Effector memory CD4-positive, alpha-beta T cell (primary cell): Measurements from ENCODE around the gene ZBTB44.

Source experiments
- DNase-seq, 3 donors: peaks; one replicate each; pipeline ENCODE4 v3.0.0-alpha.2; 2020
- H3K27ac ChIP-seq: 2 replicates; pipeline ENCODE4 v1.7.0; 2013; ENCODE audit warnings: mild to moderate bottlenecking, low read length, moderate library complexity; ENCODE audit not compliant: insufficient read depth, poor library complexity, severe bottlenecking
- H3K27me3 ChIP-seq: replicated peaks from 2 replicates; pipeline ENCODE4 v1.7.0; 2013; ENCODE audit warnings: mild to moderate bottlenecking, low read length; ENCODE audit not compliant: insufficient read depth, control insufficient read depth, poor library complexity, severe bottlenecking
- H3K36me3 ChIP-seq: 2 replicates; pipeline ENCODE4 v1.7.0; 2013; ENCODE audit warnings: mild to moderate bottlenecking, low read length, moderate library complexity; ENCODE audit not compliant: control insufficient read depth, insufficient read depth
- H3K4me1 ChIP-seq: 2 replicates; pipeline ENCODE4 v1.7.0; 2013; ENCODE audit warnings: low read length, mild to moderate bottlenecking; ENCODE audit not compliant: control insufficient read depth, insufficient read depth, poor library complexity, severe bottlenecking
- H3K4me3 ChIP-seq: 2 replicates; pipeline ENCODE4 v1.7.0; 2013; ENCODE audit warnings: low read length, low read depth, mild to moderate bottlenecking; ENCODE audit not compliant: insufficient read depth, poor library complexity, severe bottlenecking
- H3K9me3 ChIP-seq: 2 replicates; pipeline ENCODE4 v1.7.0; 2013; ENCODE audit warnings: mild to moderate bottlenecking, low read length, moderate library complexity; ENCODE audit not compliant: control insufficient read depth

ZBTB44 gene

GRCh38 chr11:130330101-130330684, 15.5 kb upstream of the ZBTB44 start:
- H3K36me3 ChIP-seq, result no peaks in the 10 kb centered on the region
- no peak for DNase-seq
- no peak overlapping the region for H3K27ac ChIP-seq

GRCh38 chr11:130328420-130328819, 13.7 kb upstream of the ZBTB44 start:
- DNase-seq, result no peak
- Histone ChIP-seq H3K27me3 (no peaks in the 10 kb centered on the region), H3K4me3 (no peak overlapping the region), H3K4me1 (no peaks in the 10 kb centered on the region), H3K9me3 (no peaks in the 10 kb centered on the region), H3K36me3 (no peaks in the 10 kb centered on the region), H3K27ac (no peak overlapping the region)

More at GRCh38 chr11:130330101-130330684, 15.5 kb upstream of the ZBTB44 start:
- Histone ChIP-seq H3K4me3 (no peak overlapping the region), H3K4me1 (no peaks in the 10 kb centered on the region), H3K9me3 (no peaks in the 10 kb centered on the region), H3K27me3 (no peaks in the 10 kb centered on the region)

- H3K9me3 ChIP-seq, result no peaks in the 10 kb centered on the region
- H3K27me3 ChIP-seq, result no peaks in the 10 kb centered on the region
- no peak for DNase-seq
- H3K36me3 ChIP-seq, result no peaks in the 10 kb centered on the region
- H3K4me3 ChIP-seq, result no peak overlapping the region
- H3K4me1 ChIP-seq, result no peaks in the 10 kb centered on the region
- H3K27ac ChIP-seq, result no peak overlapping the region
Observed at GRCh38 chr11:130327716-130328115, 13.0 kb upstream of the ZBTB44 start.

GRCh38 chr11:130325691-130326090, 11.0 kb upstream of the ZBTB44 start:
- Histone ChIP-seq H3K36me3 (no peaks in the 10 kb centered on the region), H3K4me1 (no peaks in the 10 kb centered on the region), H3K4me3 (no peak overlapping the region), H3K27ac (no peak overlapping the region), H3K9me3 (no peaks in the 10 kb centered on the region), H3K27me3 (no peaks in the 10 kb centered on the region)
- DNase-seq, result no peak

- no peaks in the 10 kb centered on the region for H3K4me1 ChIP-seq
- no peak overlapping the region for H3K27ac ChIP-seq
- DNase-seq, result no peak
- no peaks in the 10 kb centered on the region for H3K9me3 ChIP-seq
- H3K27me3 ChIP-seq, result no peaks in the 10 kb centered on the region
- H3K36me3 ChIP-seq, result no peaks in the 10 kb centered on the region
- no peak overlapping the region for H3K4me3 ChIP-seq
Observed at GRCh38 chr11:130323452-130324450, 9.0 kb upstream of the ZBTB44 start.

- Histone ChIP-seq H3K27ac (no peak overlapping the region), H3K27me3 (no peaks in the 10 kb centered on the region), H3K4me1 (no peaks in the 10 kb centered on the region), H3K9me3 (no peaks in the 10 kb centered on the region), H3K36me3 (no peaks in the 10 kb centered on the region), H3K4me3 (no peak overlapping the region)
- DNase-seq, result no peak
Observed at GRCh38 chr11:130322126-130322525, 7.4 kb upstream of the ZBTB44 start.

- no peaks in the 10 kb centered on the region for H3K27me3 ChIP-seq
- H3K4me1 ChIP-seq, result peaks cover 13% of the 10 kb centered on the region
- H3K4me3 ChIP-seq, result no peak overlapping the region
- H3K27ac ChIP-seq, result no peak overlapping the region
- no peaks in the 10 kb centered on the region for H3K9me3 ChIP-seq
- H3K36me3 ChIP-seq, result no peaks in the 10 kb centered on the region
- DNase-seq, result no peak
Observed at GRCh38 chr11:130318031-130318673, 3.4 kb upstream of the ZBTB44 start.

GRCh38 chr11:130315354-130315970, 745 bp upstream of the ZBTB44 start:
- H3K27ac ChIP-seq, result peak overlapping the region; percentile 78
- peaks cover 13% of the 10 kb centered on the region for H3K4me1 ChIP-seq
- no peaks in the 10 kb centered on the region for H3K36me3 ChIP-seq
- H3K4me3 ChIP-seq, result peak overlapping the region; percentile 33
- no peaks in the 10 kb centered on the region for H3K9me3 ChIP-seq
- DNase-seq, result peak; percentile 18 to 47 (median 23)
- no peaks in the 10 kb centered on the region for H3K27me3 ChIP-seq

GRCh38 chr11:130314184-130314749, 450 bp downstream of the ZBTB44 start:
- H3K9me3 ChIP-seq, result no peaks in the 10 kb centered on the region
- peak overlapping the region; percentile 83 for H3K27ac ChIP-seq
- peak overlapping the region; percentile 67 for H3K4me3 ChIP-seq
- peak; percentile 55 to 63 (median 62) for DNase-seq
- no peaks in the 10 kb centered on the region for H3K27me3 ChIP-seq
- H3K36me3 ChIP-seq, result no peaks in the 10 kb centered on the region
- peaks cover 13% of the 10 kb centered on the region for H3K4me1 ChIP-seq
